Nephron progenitor cell (in vitro differentiated cells): ENCODE results near the gene VKORC1.
A peak's percentile ranks its signal among the peaks of the same experiment; 100 is the strongest.

Experiments
- DNase-seq: peaks from one replicate; pipeline ENCODE4 v3.0.0; 2021
- H3K27ac Mint-ChIP-seq: 2 replicates; pipeline ENCODE4 v1.8.0; 2021; ENCODE audit warnings: mild to moderate bottlenecking, moderate library complexity, mixed read lengths
- H3K27me3 Mint-ChIP-seq: 2 replicates; pipeline ENCODE4 v1.8.0; 2021; ENCODE audit warnings: mild to moderate bottlenecking, low read depth, mixed read lengths; ENCODE audit not compliant: poor library complexity
- H3K36me3 Mint-ChIP-seq: 2 replicates; pipeline ENCODE4 v1.8.0; 2021; ENCODE audit warnings: low read depth, mixed read lengths
- H3K4me1 Mint-ChIP-seq: 2 replicates; pipeline ENCODE4 v1.8.0; 2021; ENCODE audit warnings: mixed read lengths
- H3K4me3 Mint-ChIP-seq: 2 replicates; pipeline ENCODE4 v1.8.0; 2021; ENCODE audit warnings: mild to moderate bottlenecking, moderate library complexity, mixed read lengths
- H3K9me3 Mint-ChIP-seq: 2 replicates; pipeline ENCODE4 v1.8.0; 2021; ENCODE audit warnings: mild to moderate bottlenecking, moderate library complexity, mixed read lengths
- TF ChIP-seq, protein P1 (sequence below): fragments of 200-600 bp; sonication (generic); IDR thresholded peaks from 2 replicates; pipeline ENCODE4 v1.5.0; 2021; ENCODE audit warnings: antibody characterized with exemption

Gene VKORC1

DNA sequence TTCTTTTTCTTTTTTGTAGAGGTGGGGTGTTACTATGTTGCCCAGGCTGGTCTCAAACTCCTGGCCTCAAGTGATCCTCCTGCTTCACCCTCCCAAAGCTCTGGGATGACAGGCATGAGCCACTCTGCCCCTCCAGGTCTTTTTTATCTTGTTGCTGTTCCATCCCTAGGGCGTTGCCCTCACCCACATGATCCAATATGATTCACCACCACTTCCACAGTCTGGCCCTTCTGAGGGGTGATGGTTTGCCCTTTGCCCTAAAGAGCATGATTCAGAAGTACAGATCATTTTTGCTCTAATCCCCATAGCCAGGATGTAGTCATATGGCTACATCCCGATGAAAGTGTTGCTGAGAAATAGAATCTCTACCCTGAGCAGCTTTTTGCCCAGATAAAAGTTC is 42.5 kb downstream of the VKORC1 start:
- no peak for DNase-seq
- H3K4me3 Mint-ChIP-seq = no peak overlapping the region
- no peak overlapping the region for H3K27ac Mint-ChIP-seq
- peaks cover 6% of the 10 kb centered on the region for H3K9me3 Mint-ChIP-seq
- H3K4me1 Mint-ChIP-seq = peaks cover 6% of the 10 kb centered on the region
- TF ChIP-seq, protein P1, sequence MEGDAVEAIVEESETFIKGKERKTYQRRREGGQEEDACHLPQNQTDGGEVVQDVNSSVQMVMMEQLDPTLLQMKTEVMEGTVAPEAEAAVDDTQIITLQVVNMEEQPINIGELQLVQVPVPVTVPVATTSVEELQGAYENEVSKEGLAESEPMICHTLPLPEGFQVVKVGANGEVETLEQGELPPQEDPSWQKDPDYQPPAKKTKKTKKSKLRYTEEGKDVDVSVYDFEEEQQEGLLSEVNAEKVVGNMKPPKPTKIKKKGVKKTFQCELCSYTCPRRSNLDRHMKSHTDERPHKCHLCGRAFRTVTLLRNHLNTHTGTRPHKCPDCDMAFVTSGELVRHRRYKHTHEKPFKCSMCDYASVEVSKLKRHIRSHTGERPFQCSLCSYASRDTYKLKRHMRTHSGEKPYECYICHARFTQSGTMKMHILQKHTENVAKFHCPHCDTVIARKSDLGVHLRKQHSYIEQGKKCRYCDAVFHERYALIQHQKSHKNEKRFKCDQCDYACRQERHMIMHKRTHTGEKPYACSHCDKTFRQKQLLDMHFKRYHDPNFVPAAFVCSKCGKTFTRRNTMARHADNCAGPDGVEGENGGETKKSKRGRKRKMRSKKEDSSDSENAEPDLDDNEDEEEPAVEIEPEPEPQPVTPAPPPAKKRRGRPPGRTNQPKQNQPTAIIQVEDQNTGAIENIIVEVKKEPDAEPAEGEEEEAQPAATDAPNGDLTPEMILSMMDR = no peak
- H3K36me3 Mint-ChIP-seq = no peaks in the 10 kb centered on the region
- H3K27me3 Mint-ChIP-seq = peaks cover 30% of the 10 kb centered on the region

DNA sequence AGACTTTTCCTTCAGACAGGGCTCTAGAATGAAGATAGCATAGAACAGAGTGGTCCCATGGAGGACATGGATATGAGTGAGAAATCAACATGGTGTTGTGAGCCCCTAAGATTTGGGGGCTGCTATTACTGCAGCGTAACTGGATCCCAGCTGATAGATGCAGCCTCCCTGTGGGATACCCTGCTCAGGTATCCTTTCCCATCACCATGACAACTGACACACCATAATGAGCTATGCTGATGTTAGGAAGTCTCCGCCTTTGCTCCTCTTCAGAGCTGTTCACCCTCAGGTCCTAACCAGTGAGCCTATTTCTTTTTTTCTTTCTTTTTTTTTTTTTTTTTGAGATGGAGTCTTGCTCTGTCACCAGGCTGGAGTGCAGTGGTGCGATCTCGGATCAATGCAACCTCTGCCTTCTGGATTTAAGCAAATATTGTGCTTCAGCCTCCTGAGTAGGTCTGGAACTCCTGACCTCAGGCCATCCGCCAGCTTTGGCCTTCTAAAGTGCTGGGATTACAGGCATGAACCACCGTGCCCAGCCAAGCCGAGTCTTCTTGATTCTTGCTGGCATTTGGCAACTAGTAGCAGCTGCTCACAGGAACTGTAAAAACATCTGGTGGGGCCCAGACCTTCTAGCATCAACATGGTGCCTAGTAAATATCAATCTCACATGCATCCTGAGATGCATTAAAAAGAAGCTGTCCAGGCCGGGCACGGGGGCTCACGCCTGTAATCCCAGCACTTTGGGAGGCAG is 44.1 kb downstream of the VKORC1 start:
- peaks cover 6% of the 10 kb centered on the region for H3K4me1 Mint-ChIP-seq
- TF ChIP-seq, protein P1 = no peak
- DNase-seq = no peak
- no peaks in the 10 kb centered on the region for H3K36me3 Mint-ChIP-seq
- peak overlapping the region; percentile 90 for H3K27ac Mint-ChIP-seq
- H3K4me3 Mint-ChIP-seq = no peak overlapping the region
- H3K9me3 Mint-ChIP-seq = peaks cover 6% of the 10 kb centered on the region
- peaks cover 26% of the 10 kb centered on the region for H3K27me3 Mint-ChIP-seq

DNA sequence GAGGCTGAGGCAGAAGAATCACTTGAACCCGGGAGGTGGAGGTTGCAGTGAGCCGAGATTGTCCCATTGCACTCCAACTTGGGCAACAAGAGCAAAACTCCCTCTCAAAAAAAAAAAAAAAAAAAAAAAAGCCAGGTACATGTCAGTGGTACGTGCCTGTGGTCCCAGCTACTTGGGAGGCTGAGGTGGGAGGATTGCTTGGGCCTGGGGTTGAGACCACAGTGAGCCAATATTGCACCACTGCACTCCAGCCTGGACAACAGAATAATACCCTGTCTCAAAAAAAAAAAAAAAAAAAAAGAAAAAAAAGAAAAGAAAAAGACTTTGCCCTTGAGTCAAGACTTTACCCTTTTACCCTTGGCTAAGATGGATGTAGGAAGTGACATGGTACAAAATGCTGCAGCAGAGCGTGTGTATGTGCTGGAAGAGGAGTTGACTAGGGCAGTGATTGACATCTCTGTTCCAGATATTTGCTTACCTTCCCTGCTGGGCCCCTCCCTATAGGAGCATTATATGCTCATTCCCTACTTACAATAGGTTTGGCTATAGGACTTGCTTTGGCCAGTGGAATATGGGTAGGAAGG is 50.6 kb downstream of the VKORC1 start:
- TF ChIP-seq, protein P1 = no peak
- DNase-seq = no peak
- H3K27ac Mint-ChIP-seq = no peak overlapping the region

DNA sequence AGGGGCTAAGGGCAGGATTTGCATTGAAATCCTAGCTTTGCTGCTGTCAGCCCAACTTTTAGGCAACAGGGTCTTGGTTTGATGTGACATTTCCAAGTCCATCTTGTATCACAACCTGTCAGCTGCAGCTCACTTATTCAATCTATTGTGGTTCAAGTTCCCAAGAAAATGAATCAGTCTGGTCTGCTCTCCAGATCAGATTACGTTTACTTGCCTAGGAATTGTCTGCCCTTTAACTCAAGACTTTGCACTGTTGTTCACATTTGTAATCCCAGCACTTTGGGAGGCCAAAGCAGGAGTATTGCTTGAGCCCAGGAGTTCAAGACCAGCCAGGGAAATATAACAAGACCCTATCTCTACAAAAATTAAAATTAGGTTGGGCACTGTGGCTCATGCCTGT is 51.2 kb downstream of the VKORC1 start:
- H3K27ac Mint-ChIP-seq = no peak overlapping the region
- no peak for DNase-seq
- TF ChIP-seq, protein P1 = no peak
- no peaks in the 10 kb centered on the region for H3K9me3 Mint-ChIP-seq
- H3K27me3 Mint-ChIP-seq = no peaks in the 10 kb centered on the region
- no peak overlapping the region for H3K4me3 Mint-ChIP-seq
- no peaks in the 10 kb centered on the region for H3K36me3 Mint-ChIP-seq
- H3K4me1 Mint-ChIP-seq = no peaks in the 10 kb centered on the region

More for the DNA sequence above, 50.6 kb downstream of the VKORC1 start:
- no peaks in the 10 kb centered on the region for H3K9me3 Mint-ChIP-seq
- no peaks in the 10 kb centered on the region for H3K36me3 Mint-ChIP-seq
- H3K4me3 Mint-ChIP-seq = no peak overlapping the region
- no peaks in the 10 kb centered on the region for H3K4me1 Mint-ChIP-seq
- H3K27me3 Mint-ChIP-seq = no peaks in the 10 kb centered on the region

DNA sequence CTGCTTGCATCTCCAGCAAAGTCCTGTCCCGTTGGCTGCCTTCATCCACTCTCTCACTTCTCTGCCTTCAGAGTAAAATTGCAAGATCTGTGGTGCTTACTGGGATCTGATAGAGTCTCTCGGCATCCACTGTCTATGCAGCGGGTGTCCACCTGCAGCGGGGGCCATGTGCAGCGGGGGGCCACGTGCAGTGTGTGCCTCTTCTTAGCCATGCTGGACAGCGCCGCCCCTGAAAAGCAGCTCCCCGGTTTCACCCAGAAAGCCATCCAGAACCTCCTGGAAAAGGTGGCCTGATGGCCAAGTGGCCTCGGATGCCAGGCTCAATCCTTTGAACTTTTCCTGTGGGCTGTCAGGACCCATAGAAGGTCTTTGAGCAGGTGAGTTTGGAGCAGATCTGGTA is 51.7 kb downstream of the VKORC1 start:
- TF ChIP-seq, protein P1 = no peak
- Mint-ChIP-seq H3K9me3 (no peaks in the 10 kb centered on the region), H3K36me3 (no peaks in the 10 kb centered on the region), H3K4me3 (no peak overlapping the region), H3K27ac (no peak overlapping the region), H3K4me1 (no peaks in the 10 kb centered on the region), H3K27me3 (no peaks in the 10 kb centered on the region)
- no peak for DNase-seq
